Thyroid gland (tissue), 4 donors: ENCODE measurements around the gene WNT7A. TPM values are rescaled to one million over a fixed set of nuclear protein-coding genes. Genes with fewer than 3 reads are reported as not detected.

Experiments used
- DNase-seq, 2 donors: peaks; one replicate each; pipeline ENCODE4 v3.0.0-alpha.2; 2019
- H3K27ac ChIP-seq, 3 donors: fragments of 200-600 bp; sonication (generic); 1 replicate in 2 of 3; 2 replicates in 1 of 3; pipeline ENCODE4 v1.5.1; 2016 to 2019; ENCODE audit warnings: mild to moderate bottlenecking in 1 of 3, moderate library complexity in 1 of 3
- H3K27me3 ChIP-seq: fragments of 200-600 bp; sonication (generic); one replicate; pipeline ENCODE4 v1.5.1; 2019
- H3K36me3 ChIP-seq, 2 donors: fragments of 200-600 bp; sonication (generic); one replicate each; pipeline ENCODE4 v1.5.1; 2016 to 2019
- H3K4me1 ChIP-seq, 2 donors: fragments of 200-600 bp; sonication (generic); one replicate each; pipeline ENCODE4 v1.5.1; 2017 to 2019
- H3K4me3 ChIP-seq, 3 donors: fragments of 200-600 bp; sonication (generic); replicated peaks in 1 of 3; 1 replicate in 2 of 3; 2 replicates in 1 of 3; pipeline ENCODE4 v1.5.1; 2016; ENCODE audit warnings: mild to moderate bottlenecking in 1 of 3
- H3K9me3 ChIP-seq: fragments of 200-600 bp; sonication (generic); one replicate; pipeline ENCODE4 v1.5.1; 2017
- CTCF ChIP-seq, 6 experiments: fragments of 200-600 bp in 3 of 6; fragments of 450-650 bp in 3 of 6; sonication (generic) in 3 of 6; IDR thresholded peaks; one replicate each; pipeline ENCODE4 v1.5.1; 2016 to 2019; ENCODE audit warnings: antibody characterized with exemption in 6 of 6, mild to moderate bottlenecking in 2 of 6, inconsistent platforms in 1 of 6, moderate library complexity in 1 of 6
- POLR2A ChIP-seq, 2 donors: fragments of 450-650 bp; IDR thresholded peaks; one replicate each; pipeline ENCODE4 v1.6.1; 2017; ENCODE audit warnings: antibody characterized with exemption in 2 of 2, mild to moderate bottlenecking in 2 of 2, moderate library complexity in 1 of 2
- WGBS, 2 donors: methylation state at CpG; one replicate each; pipeline ENCODE4 v1.1.5; 2017; 5-methylcytosine and 5-hydroxymethylcytosine counted together
- intact Hi-C: fragments of 100-400 bp; cut with DNase I; formaldehyde crosslinking; loops from one replicate; pipeline ENCODE4 v1.15.1; 2023
- total RNA-seq, 4 donors: library from RNA; depleted of rRNA; stranded (reverse); fragments of >200 nt; gene quantifications; one replicate each; pipeline ENCODE4 v1.2.3, GENCODE V29; 2016

WNT7A gene
- total RNA-seq, 4 donors from 2014 or later: not detected

GRCh38 chr3:13827699-13828098 lies 52.2 kb downstream of the WNT7A start:
- no peak for TF ChIP-seq CTCF (IDR thresholded peaks at IDR 0.05)
- TF ChIP-seq POLR2A (IDR thresholded peaks at IDR 0.05): no peak
- 86 to 94% methylated on average over 6 to 7 of the region's 7 CpGs for WGBS, 2 donors
- no peak overlapping the region for H3K4me3 ChIP-seq
- no peak for DNase-seq
- H3K4me1 ChIP-seq: no peaks in the 10 kb centered on the region
- no peak overlapping the region for H3K27ac ChIP-seq
- H3K27me3 ChIP-seq: no peaks in the 10 kb centered on the region
- no peaks in the 10 kb centered on the region for H3K9me3 ChIP-seq
- intact Hi-C loops: no loop called here
- no peaks in the 10 kb centered on the region for H3K36me3 ChIP-seq

GRCh38 chr3:13827256-13827655 lies 52.6 kb downstream of the WNT7A start:
- no peak overlapping the region for H3K4me3 ChIP-seq
- WGBS, 2 donors: 0 to 75% methylated on average over 1 to 3 of the region's 3 CpGs
- H3K36me3 ChIP-seq: no peaks in the 10 kb centered on the region
- H3K9me3 ChIP-seq: no peaks in the 10 kb centered on the region
- intact Hi-C loops: no loop called here
- H3K4me1 ChIP-seq: no peaks in the 10 kb centered on the region
- DNase-seq: no peak
- no peak overlapping the region for H3K27ac ChIP-seq
- TF ChIP-seq CTCF (IDR thresholded peaks at IDR 0.05): no peak
- TF ChIP-seq POLR2A (IDR thresholded peaks at IDR 0.05): no peak
- H3K27me3 ChIP-seq: no peaks in the 10 kb centered on the region

- Histone ChIP-seq H3K27ac (no peak overlapping the region), H3K4me1 (no peaks in the 10 kb centered on the region), H3K27me3 (no peaks in the 10 kb centered on the region), H3K4me3 (no peak overlapping the region), H3K36me3 (no peaks in the 10 kb centered on the region), H3K9me3 (no peaks in the 10 kb centered on the region)
- intact Hi-C loops: no loop called here
- DNase-seq: no peak
- TF ChIP-seq POLR2A (IDR thresholded peaks at IDR 0.05) (no peak), CTCF (IDR thresholded peaks at IDR 0.05) (no peak)
These were observed 53.2 kb downstream of the WNT7A start for GRCh38 chr3:13826672-13827071.

- WGBS, 2 donors: 84 to 88% methylated on average over 10 of the region's 10 CpGs
- Histone ChIP-seq H3K36me3 (no peaks in the 10 kb centered on the region), H3K4me3 (no peak overlapping the region), H3K9me3 (no peaks in the 10 kb centered on the region), H3K27me3 (no peaks in the 10 kb centered on the region), H3K4me1 (no peaks in the 10 kb centered on the region), H3K27ac (no peak overlapping the region)
- TF ChIP-seq CTCF (IDR thresholded peaks at IDR 0.05) (no peak), POLR2A (IDR thresholded peaks at IDR 0.05) (no peak)
- DNase-seq: no peak
- intact Hi-C loops: no loop called here
These were observed 54.0 kb downstream of the WNT7A start for GRCh38 chr3:13825821-13826220.

GRCh38 chr3:13825311-13825579 lies 54.6 kb downstream of the WNT7A start:
- intact Hi-C loops: no loop called here
- WGBS, 2 donors: 78 to 82% methylated on average over 3 of the region's 3 CpGs
- Histone ChIP-seq H3K27me3 (no peaks in the 10 kb centered on the region), H3K36me3 (no peaks in the 10 kb centered on the region), H3K4me3 (no peak overlapping the region), H3K4me1 (no peaks in the 10 kb centered on the region), H3K9me3 (no peaks in the 10 kb centered on the region), H3K27ac (no peak overlapping the region)
- TF ChIP-seq CTCF (IDR thresholded peaks at IDR 0.05) (no peak), POLR2A (IDR thresholded peaks at IDR 0.05) (no peak)
- DNase-seq: no peak
